ENCODE results near the gene C22orf23. TPM values are rescaled to one million over a fixed set of nuclear protein-coding genes. Genes with fewer than 3 reads are reported as not detected.

Gene C22orf23
- total RNA-seq, 3 donors from 2014 or later: 0.64 TPM; not detected in 2

- H3K4me1 ChIP-seq: peaks cover 8 to 13% of the 10 kb centered on the region in 2 donors
- TF ChIP-seq POLR2A (IDR thresholded peaks at IDR 0.05) (no peak), CTCF (IDR thresholded peaks at IDR 0.05) (no peak), POLR2AphosphoS5 (IDR thresholded peaks at IDR 0.05) (no peak)
- intact Hi-C loops (cut with DNase I; ENCODE audit: low total_unique reads): no loop called here
Measured at GRCh38 chr22:37929390-37929789, 24.0 kb downstream of the C22orf23 start.

GRCh38 chr22:37927637-37927936 lies 25.8 kb downstream of the C22orf23 start:
- H3K4me3 ChIP-seq: no peak overlapping the region
- no peaks in the 10 kb centered on the region for H3K9me3 ChIP-seq
- H3K27ac ChIP-seq: no peak overlapping the region
- H3K36me3 ChIP-seq: no peaks in the 10 kb centered on the region
- no peak for DNase-seq (ENCODE audit: low spot score in 2 of 2)
- H3K4me1 ChIP-seq: no peaks in the 10 kb centered on the region
- TF ChIP-seq POLR2AphosphoS5 (IDR thresholded peaks at IDR 0.05) (no peak), CTCF (IDR thresholded peaks at IDR 0.05) (no peak), POLR2A (IDR thresholded peaks at IDR 0.05) (no peak)
- intact Hi-C loops (cut with DNase I; ENCODE audit: low total_unique reads): no loop called here
- no peaks in the 10 kb centered on the region for H3K27me3 ChIP-seq

More at GRCh38 chr22:37929390-37929789, 24.0 kb downstream of the C22orf23 start:
- no peak for DNase-seq (ENCODE audit: low spot score in 2 of 2)
- Histone ChIP-seq H3K9me3 (no peaks in the 10 kb centered on the region), H3K4me3 (no peak overlapping the region), H3K36me3 (no peaks in the 10 kb centered on the region), H3K27ac (peak overlapping the region in 1 of 2 donors; percentile 15), H3K27me3 (no peaks in the 10 kb centered on the region)

- TF ChIP-seq CTCF (IDR thresholded peaks at IDR 0.05) (no peak), POLR2A (IDR thresholded peaks at IDR 0.05) (no peak), POLR2AphosphoS5 (IDR thresholded peaks at IDR 0.05) (no peak)
- Histone ChIP-seq H3K27me3 (no peaks in the 10 kb centered on the region), H3K36me3 (peaks cover 1% of the 10 kb centered on the region), H3K27ac (no peak overlapping the region), H3K9me3 (no peaks in the 10 kb centered on the region), H3K4me1 (no peaks in the 10 kb centered on the region), H3K4me3 (no peak overlapping the region)
- no peak for DNase-seq (ENCODE audit: low spot score in 2 of 2)
- intact Hi-C loops (cut with DNase I; ENCODE audit: low total_unique reads): no loop called here
Measured at GRCh38 chr22:37926771-37927636, 26.4 kb downstream of the C22orf23 start.

GRCh38 chr22:37926358-37926757 lies 27.0 kb downstream of the C22orf23 start:
- Histone ChIP-seq H3K4me1 (no peaks in the 10 kb centered on the region), H3K9me3 (no peaks in the 10 kb centered on the region), H3K27me3 (no peaks in the 10 kb centered on the region), H3K36me3 (peaks cover 8% of the 10 kb centered on the region), H3K27ac (no peak overlapping the region), H3K4me3 (no peak overlapping the region)
- intact Hi-C loops (cut with DNase I; ENCODE audit: low total_unique reads): no loop called here
- DNase-seq (ENCODE audit: low spot score in 2 of 2): no peak
- no peak for TF ChIP-seq POLR2A (IDR thresholded peaks at IDR 0.05)
- no peak for TF ChIP-seq CTCF (IDR thresholded peaks at IDR 0.05)
- no peak for TF ChIP-seq POLR2AphosphoS5 (IDR thresholded peaks at IDR 0.05)

GRCh38 chr22:37925767-37926166 lies 27.6 kb downstream of the C22orf23 start:
- Histone ChIP-seq H3K4me3 (no peak overlapping the region), H3K9me3 (no peaks in the 10 kb centered on the region), H3K36me3 (peaks cover 8% of the 10 kb centered on the region), H3K27ac (no peak overlapping the region), H3K27me3 (no peaks in the 10 kb centered on the region), H3K4me1 (no peaks in the 10 kb centered on the region)
- TF ChIP-seq POLR2AphosphoS5 (IDR thresholded peaks at IDR 0.05) (no peak), POLR2A (IDR thresholded peaks at IDR 0.05) (no peak), CTCF (IDR thresholded peaks at IDR 0.05) (no peak)
- intact Hi-C loops (cut with DNase I; ENCODE audit: low total_unique reads): no loop called here
- no peak for DNase-seq (ENCODE audit: low spot score in 2 of 2)

Data from breast epithelium (tissue), 4 donors.